SU-DHL-6 (cell line): ENCODE data around the gene INTS7.

Experiments
- CTCF ChIP-seq: fragments of 200-600 bp; sonication (generic); IDR thresholded peaks from one replicate; pipeline ENCODE4 v1.5.1; 2017; ENCODE audit warnings: antibody characterized with exemption, mild to moderate bottlenecking, low read length, moderate library complexity; ENCODE audit not compliant: insufficient read depth, poor library complexity, severe bottlenecking
- EZH2phosphoT487 ChIP-seq: fragments of 200-600 bp; sonication (generic), shearing (Covaris generic); conservative IDR thresholded peaks from 2 replicates; pipeline ENCODE4 v1.6.1; 2018; ENCODE audit warnings: mild to moderate bottlenecking, antibody characterized with exemption, low read length, moderate library complexity, mixed read lengths

GRCh38 chr1:211902624-211903291 lies 132.6 kb downstream of the INTS7 start:
- TF ChIP-seq CTCF, result no peak
- TF ChIP-seq EZH2phosphoT487, result no peak
